Measurements from ENCODE around the gene DPYSL5. TPM values are rescaled to one million over a fixed set of nuclear protein-coding genes. Genes with fewer than 3 reads are reported as not detected.

The DPYSL5 gene
- total RNA-seq, 1 donor from 2014 or later: not detected

- TF ChIP-seq, protein P1, sequence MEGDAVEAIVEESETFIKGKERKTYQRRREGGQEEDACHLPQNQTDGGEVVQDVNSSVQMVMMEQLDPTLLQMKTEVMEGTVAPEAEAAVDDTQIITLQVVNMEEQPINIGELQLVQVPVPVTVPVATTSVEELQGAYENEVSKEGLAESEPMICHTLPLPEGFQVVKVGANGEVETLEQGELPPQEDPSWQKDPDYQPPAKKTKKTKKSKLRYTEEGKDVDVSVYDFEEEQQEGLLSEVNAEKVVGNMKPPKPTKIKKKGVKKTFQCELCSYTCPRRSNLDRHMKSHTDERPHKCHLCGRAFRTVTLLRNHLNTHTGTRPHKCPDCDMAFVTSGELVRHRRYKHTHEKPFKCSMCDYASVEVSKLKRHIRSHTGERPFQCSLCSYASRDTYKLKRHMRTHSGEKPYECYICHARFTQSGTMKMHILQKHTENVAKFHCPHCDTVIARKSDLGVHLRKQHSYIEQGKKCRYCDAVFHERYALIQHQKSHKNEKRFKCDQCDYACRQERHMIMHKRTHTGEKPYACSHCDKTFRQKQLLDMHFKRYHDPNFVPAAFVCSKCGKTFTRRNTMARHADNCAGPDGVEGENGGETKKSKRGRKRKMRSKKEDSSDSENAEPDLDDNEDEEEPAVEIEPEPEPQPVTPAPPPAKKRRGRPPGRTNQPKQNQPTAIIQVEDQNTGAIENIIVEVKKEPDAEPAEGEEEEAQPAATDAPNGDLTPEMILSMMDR (IDR thresholded peaks at IDR 0.05): no peak
These were observed 37.9 kb downstream of the DPYSL5 start for GRCh38 chr2:26885651-26886329.

DNA sequence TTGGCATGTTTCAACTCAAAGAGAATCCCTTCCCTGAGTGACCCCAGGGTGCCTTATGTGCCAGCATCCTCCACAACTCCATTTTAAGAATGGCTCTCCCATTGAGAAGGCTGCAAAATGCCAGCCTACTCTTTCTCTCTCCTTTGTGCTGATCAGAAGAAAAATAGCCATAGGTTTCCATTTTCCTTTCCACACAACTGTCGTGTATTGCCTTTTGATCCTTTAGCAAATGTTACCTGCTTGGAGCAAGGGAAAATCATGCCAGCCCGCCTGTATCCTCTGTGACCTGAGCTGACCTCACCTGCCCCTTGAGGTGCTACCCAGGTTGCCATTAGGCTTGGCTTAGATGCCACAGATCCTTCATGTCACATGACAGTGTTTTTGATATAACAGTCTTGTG is 38.8 kb downstream of the DPYSL5 start:
- Histone ChIP-seq H3K9me3 (no peaks in the 10 kb centered on the region), H3K4me3 (no peak overlapping the region), H3K27ac (no peak overlapping the region), H3K36me3 (no peaks in the 10 kb centered on the region), H3K27me3 (ENCODE audit: low read depth) (no peaks in the 10 kb centered on the region), H3K4me1 (no peaks in the 10 kb centered on the region)
- DNase-seq (no peak), ATAC-seq (no peak)
- intact Hi-C loops (cut with DNase I): no loop called here
- TF ChIP-seq, protein P1 (IDR thresholded peaks at IDR 0.05): no peak

More at GRCh38 chr2:26885651-26886329, 37.9 kb downstream of the DPYSL5 start:
- Histone ChIP-seq H3K36me3 (no peaks in the 10 kb centered on the region), H3K4me3 (no peak overlapping the region), H3K9me3 (no peaks in the 10 kb centered on the region), H3K27ac (no peak overlapping the region), H3K27me3 (ENCODE audit: low read depth) (peaks cover 2% of the 10 kb centered on the region), H3K4me1 (no peaks in the 10 kb centered on the region)
- ATAC-seq: no peak
- intact Hi-C loops (cut with DNase I): no loop called here
- DNase-seq: no peak

GRCh38 chr2:26887151-26887550 is 39.2 kb downstream of the DPYSL5 start:
- Histone ChIP-seq H3K27me3 (ENCODE audit: low read depth) (no peaks in the 10 kb centered on the region), H3K9me3 (no peaks in the 10 kb centered on the region), H3K4me1 (no peaks in the 10 kb centered on the region), H3K4me3 (no peak overlapping the region), H3K36me3 (no peaks in the 10 kb centered on the region), H3K27ac (no peak overlapping the region)
- DNase-seq: peak; percentile 54
- intact Hi-C loops (cut with DNase I): no loop called here
- TF ChIP-seq, protein P1 (IDR thresholded peaks at IDR 0.05): no peak
- ATAC-seq: peak in 1 of 2 donors; percentile 49

DNA sequence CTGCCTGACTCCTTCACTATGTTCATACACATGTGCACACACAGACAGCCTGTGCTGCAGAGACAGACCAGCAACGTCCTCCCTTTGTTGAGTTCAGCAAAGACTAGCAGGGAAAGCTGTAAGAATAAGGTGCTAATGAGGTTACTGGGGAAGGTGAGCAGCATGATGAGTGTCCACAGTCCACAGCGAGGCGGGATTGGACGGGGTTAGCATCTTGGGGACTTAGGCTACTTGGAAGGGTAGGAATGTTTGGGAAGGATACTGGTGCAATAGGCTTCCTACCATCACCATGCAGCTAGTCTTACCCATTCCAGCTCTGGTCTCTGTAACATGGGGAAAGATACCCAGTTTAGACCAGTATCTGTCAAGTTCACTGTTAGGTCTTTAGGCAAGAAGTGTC is 41.9 kb downstream of the DPYSL5 start:
- H3K4me1 ChIP-seq: no peaks in the 10 kb centered on the region
- no peaks in the 10 kb centered on the region for H3K9me3 ChIP-seq
- H3K36me3 ChIP-seq: no peaks in the 10 kb centered on the region
- ATAC-seq (no peak), DNase-seq (no peak)
- TF ChIP-seq, protein P1 (IDR thresholded peaks at IDR 0.05): no peak
- intact Hi-C loops (cut with DNase I): no loop called here
- no peak overlapping the region for H3K27ac ChIP-seq
- H3K4me3 ChIP-seq: no peak overlapping the region
- no peaks in the 10 kb centered on the region for H3K27me3 ChIP-seq (ENCODE audit: low read depth)

- Histone ChIP-seq H3K4me1 (no peaks in the 10 kb centered on the region), H3K9me3 (no peaks in the 10 kb centered on the region), H3K27me3 (ENCODE audit: low read depth) (no peaks in the 10 kb centered on the region), H3K27ac (no peak overlapping the region), H3K4me3 (no peak overlapping the region), H3K36me3 (no peaks in the 10 kb centered on the region)
- DNase-seq: no peak
- intact Hi-C loops (cut with DNase I): no loop called here
- TF ChIP-seq, protein P1 (IDR thresholded peaks at IDR 0.05): no peak
- no peak for ATAC-seq
These were observed 42.5 kb downstream of the DPYSL5 start for GRCh38 chr2:26890341-26891000.
